HepG2 (cell line): ENCODE results near the gene CLEC10A. TPM values are rescaled to one million over a fixed set of nuclear protein-coding genes. Genes with fewer than 3 reads are reported as not detected.

ENCODE experiments used
- ATF7 ChIP-seq, 2 experiments: fragments of 450-650 bp in 1 of 2; sonication (generic) in 1 of 2; formaldehyde crosslinking in 1 of 2; IDR thresholded peaks; 2 replicates each; pipeline versions ENCODE4 v1.4.0 to v1.6.1; 2016 to 2020; ENCODE audit warnings: antibody characterized with exemption in 1 of 2, mild to moderate bottlenecking in 1 of 2, missing genetic modification reagents in 1 of 2
- FOXA3 ChIP-seq: IDR thresholded peaks from 2 replicates; pipeline ENCODE4 v1.6.1; 2016; ENCODE audit warnings: missing genetic modification reagents, missing compliant biosample characterization
- KDM2A ChIP-seq: sonication (generic); formaldehyde crosslinking; IDR thresholded peaks from 2 replicates; pipeline ENCODE4 v1.4.0; 2020; ENCODE audit warnings: low read depth, missing genetic modification reagents, borderline replicate concordance
- NCOA1 ChIP-seq: sonication (generic); formaldehyde crosslinking; IDR thresholded peaks from 2 replicates; pipeline ENCODE4 v1.9.0; 2021; ENCODE audit warnings: missing genetic modification reagents
- NFKB2 ChIP-seq: sonication (generic); formaldehyde crosslinking; IDR thresholded peaks from 2 replicates; pipeline ENCODE4 v1.4.0; 2020; ENCODE audit warnings: missing genetic modification reagents, borderline replicate concordance
- SMARCC2 ChIP-seq: fragments of 450-650 bp; IDR thresholded peaks from 2 replicates; pipeline ENCODE4 v1.6.1; 2017; ENCODE audit warnings: antibody characterized with exemption, mild to moderate bottlenecking
- SRSF4 ChIP-seq: fragments of 200-400 bp; formaldehyde crosslinking; IDR thresholded peaks from one replicate; pipeline ENCODE4 v1.6.1; 2018; ENCODE audit warnings: mild to moderate bottlenecking, low read depth, low read length, moderate library complexity; ENCODE audit not compliant: poor library complexity, severe bottlenecking
- TAF15 ChIP-seq: fragments of 200-400 bp; formaldehyde crosslinking; IDR thresholded peaks from one replicate; pipeline ENCODE4 v1.6.1; 2018; ENCODE audit warnings: mild to moderate bottlenecking, low read depth, low read length; ENCODE audit not compliant: poor library complexity, severe bottlenecking
- ZNF101 ChIP-seq: sonication (generic); formaldehyde crosslinking; IDR thresholded peaks from 2 replicates; pipeline ENCODE4 v1.4.0; 2020; ENCODE audit warnings: mild to moderate bottlenecking, low read depth, missing genetic modification reagents, borderline replicate concordance
- ZNF451 ChIP-seq: sonication (generic); formaldehyde crosslinking; IDR thresholded peaks from 2 replicates; pipeline ENCODE4 v1.5.0; 2020; ENCODE audit warnings: mild to moderate bottlenecking, missing genetic modification reagents
- ZNF496 ChIP-seq: sonication (generic); formaldehyde crosslinking; IDR thresholded peaks from 2 replicates; pipeline ENCODE4 v1.8.1; 2023; ENCODE audit warnings: mild to moderate bottlenecking, moderate library complexity, missing genetic modification reagents; ENCODE audit not compliant: insufficient replicate concordance
- ZNF569 ChIP-seq: sonication (generic); formaldehyde crosslinking; IDR thresholded peaks from 2 replicates; pipeline ENCODE4 v1.5.0; 2020; ENCODE audit warnings: mild to moderate bottlenecking, missing genetic modification reagents, moderate library complexity, borderline replicate concordance
- ZSCAN31 ChIP-seq: sonication (generic); formaldehyde crosslinking; IDR thresholded peaks from 2 replicates; pipeline ENCODE4 v1.5.0; 2020; ENCODE audit warnings: low read depth, mild to moderate bottlenecking, missing genetic modification reagents
- polyA plus RNA-seq, 8 experiments: library from polyadenylated mRNA; depleted of rRNA in 3 of 8; stranded (reverse) in 7 of 8; unstranded in 1 of 8; fragments of >200 nt; fragmentation: Illumina TruSeq in 4 of 8; extraction: Trizol in 4 of 8; gene quantifications; 2 replicates each; pipeline versions ENCODE4 v1.2.1 to v1.2.3, GENCODE V29; 2011 to 2016; ENCODE audit warnings: low read depth in 4 of 8, missing spikeins in 1 of 8, mixed read lengths in 1 of 8; ENCODE audit not compliant: insufficient read depth in 1 of 8
- total RNA-seq, 5 experiments: library from RNA; depleted of rRNA; stranded (reverse); fragments of >200 nt; fragmentation: Illumina TruSeq; extraction: Trizol; gene quantifications; 2 replicates each; pipeline ENCODE4 v1.2.3, GENCODE V29; 2016; ENCODE audit warnings: low read depth in 1 of 5
- TF ChIP-seq, protein P1 (sequence below): sonication (generic); formaldehyde crosslinking; IDR thresholded peaks from 2 replicates; pipeline ENCODE4 v1.5.1; 2020; ENCODE audit warnings: mild to moderate bottlenecking, missing genetic modification reagents, moderate library complexity
- TF ChIP-seq, protein P2 (sequence below): IDR thresholded peaks from 2 replicates; pipeline ENCODE4 v1.6.1; 2016; ENCODE audit warnings: low read depth, missing genetic modification reagents, missing compliant biosample characterization
- TF ChIP-seq, protein P3 (sequence below): sonication (generic); formaldehyde crosslinking; IDR thresholded peaks from 2 replicates; pipeline ENCODE4 v1.8.0; 2022; ENCODE audit warnings: missing genetic modification reagents, mild to moderate bottlenecking, borderline replicate concordance

Gene CLEC10A
- total and polyA plus RNA-seq, 2 of the 13 experiments (the other 11 are each of a cell fraction or from before 2014, with no cell fraction given) = 0.33 TPM; not detected in 1

DNA sequence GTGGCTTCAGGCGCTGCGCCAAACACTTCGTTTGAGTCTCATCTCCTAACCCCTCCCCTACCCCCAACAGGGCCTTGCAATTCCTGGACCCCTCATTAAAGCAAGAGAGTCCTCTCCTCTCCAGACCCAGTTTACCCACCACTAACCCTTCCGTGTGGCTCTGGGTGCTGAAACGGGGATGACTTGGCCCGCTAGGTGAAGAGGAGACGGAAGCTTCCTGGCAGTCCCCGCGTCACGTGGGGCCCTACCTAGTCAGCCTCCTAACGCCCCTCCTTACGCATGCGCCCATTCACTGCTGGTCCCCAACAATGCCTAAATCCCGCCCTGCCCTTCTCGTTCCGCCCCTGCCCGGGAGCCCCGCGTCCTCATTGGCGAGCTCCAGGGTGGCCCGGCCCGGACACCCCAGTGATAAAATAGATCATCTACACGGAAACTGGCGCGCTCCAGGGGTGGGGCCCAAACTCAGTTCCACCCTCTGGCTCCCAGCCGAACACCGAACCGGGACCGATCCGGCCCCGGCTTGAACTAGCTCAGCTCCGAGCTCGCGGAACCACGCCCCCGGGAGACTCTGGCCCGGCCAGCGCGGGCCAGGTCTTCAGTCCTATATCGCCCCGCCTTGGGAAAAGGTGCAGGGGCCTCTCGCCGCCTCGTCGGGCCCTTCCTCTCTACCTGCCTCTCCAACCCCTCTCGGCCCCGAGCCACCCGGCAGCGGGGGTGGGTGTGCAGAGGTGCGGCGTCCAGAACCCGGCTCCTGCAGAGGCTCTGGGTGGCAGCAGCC lies 44.3 kb downstream of the CLEC10A start, which contains the start of gene SLC16A13 (continued):
- TF ChIP-seq SRSF4 (no peak), NCOA1 (CRISPR knock-in tag) (no peak), NFKB2 (peak; percentile 42; the same call in 1 of the 2 replicates), KDM2A (CRISPR knock-in tag) (peak; percentile 66), TAF15 (no peak), SMARCC2 (no peak), FOXA3 (CRISPR knock-in tag) (peak; percentile 16; the same call in 1 of the 2 replicates), ZNF451 (CRISPR knock-in tag) (0 out of 2 replicates have a peak, but pooled peaks have one; percentile 53), ZNF101 (no peak), ATF7 (IDR thresholded peaks at IDR 0.05) (no peak), ATF7 (CRISPR knock-in tag; IDR thresholded peaks at IDR 0.05) (no peak), ZSCAN31 (CRISPR knock-in tag) (no peak), ZNF496 (no peak), ZNF569 (CRISPR knock-in tag) (no peak)
- TF ChIP-seq, protein P1, sequence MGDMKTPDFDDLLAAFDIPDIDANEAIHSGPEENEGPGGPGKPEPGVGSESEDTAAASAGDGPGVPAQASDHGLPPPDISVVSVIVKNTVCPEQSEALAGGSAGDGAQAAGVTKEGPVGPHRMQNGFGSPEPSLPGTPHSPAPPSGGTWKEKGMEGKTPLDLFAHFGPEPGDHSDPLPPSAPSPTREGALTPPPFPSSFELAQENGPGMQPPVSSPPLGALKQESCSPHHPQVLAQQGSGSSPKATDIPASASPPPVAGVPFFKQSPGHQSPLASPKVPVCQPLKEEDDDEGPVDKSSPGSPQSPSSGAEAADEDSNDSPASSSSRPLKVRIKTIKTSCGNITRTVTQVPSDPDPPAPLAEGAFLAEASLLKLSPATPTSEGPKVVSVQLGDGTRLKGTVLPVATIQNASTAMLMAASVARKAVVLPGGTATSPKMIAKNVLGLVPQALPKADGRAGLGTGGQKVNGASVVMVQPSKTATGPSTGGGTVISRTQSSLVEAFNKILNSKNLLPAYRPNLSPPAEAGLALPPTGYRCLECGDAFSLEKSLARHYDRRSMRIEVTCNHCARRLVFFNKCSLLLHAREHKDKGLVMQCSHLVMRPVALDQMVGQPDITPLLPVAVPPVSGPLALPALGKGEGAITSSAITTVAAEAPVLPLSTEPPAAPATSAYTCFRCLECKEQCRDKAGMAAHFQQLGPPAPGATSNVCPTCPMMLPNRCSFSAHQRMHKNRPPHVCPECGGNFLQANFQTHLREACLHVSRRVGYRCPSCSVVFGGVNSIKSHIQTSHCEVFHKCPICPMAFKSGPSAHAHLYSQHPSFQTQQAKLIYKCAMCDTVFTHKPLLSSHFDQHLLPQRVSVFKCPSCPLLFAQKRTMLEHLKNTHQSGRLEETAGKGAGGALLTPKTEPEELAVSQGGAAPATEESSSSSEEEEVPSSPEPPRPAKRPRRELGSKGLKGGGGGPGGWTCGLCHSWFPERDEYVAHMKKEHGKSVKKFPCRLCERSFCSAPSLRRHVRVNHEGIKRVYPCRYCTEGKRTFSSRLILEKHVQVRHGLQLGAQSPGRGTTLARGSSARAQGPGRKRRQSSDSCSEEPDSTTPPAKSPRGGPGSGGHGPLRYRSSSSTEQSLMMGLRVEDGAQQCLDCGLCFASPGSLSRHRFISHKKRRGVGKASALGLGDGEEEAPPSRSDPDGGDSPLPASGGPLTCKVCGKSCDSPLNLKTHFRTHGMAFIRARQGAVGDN = peak; percentile 79
- TF ChIP-seq, protein P2, sequence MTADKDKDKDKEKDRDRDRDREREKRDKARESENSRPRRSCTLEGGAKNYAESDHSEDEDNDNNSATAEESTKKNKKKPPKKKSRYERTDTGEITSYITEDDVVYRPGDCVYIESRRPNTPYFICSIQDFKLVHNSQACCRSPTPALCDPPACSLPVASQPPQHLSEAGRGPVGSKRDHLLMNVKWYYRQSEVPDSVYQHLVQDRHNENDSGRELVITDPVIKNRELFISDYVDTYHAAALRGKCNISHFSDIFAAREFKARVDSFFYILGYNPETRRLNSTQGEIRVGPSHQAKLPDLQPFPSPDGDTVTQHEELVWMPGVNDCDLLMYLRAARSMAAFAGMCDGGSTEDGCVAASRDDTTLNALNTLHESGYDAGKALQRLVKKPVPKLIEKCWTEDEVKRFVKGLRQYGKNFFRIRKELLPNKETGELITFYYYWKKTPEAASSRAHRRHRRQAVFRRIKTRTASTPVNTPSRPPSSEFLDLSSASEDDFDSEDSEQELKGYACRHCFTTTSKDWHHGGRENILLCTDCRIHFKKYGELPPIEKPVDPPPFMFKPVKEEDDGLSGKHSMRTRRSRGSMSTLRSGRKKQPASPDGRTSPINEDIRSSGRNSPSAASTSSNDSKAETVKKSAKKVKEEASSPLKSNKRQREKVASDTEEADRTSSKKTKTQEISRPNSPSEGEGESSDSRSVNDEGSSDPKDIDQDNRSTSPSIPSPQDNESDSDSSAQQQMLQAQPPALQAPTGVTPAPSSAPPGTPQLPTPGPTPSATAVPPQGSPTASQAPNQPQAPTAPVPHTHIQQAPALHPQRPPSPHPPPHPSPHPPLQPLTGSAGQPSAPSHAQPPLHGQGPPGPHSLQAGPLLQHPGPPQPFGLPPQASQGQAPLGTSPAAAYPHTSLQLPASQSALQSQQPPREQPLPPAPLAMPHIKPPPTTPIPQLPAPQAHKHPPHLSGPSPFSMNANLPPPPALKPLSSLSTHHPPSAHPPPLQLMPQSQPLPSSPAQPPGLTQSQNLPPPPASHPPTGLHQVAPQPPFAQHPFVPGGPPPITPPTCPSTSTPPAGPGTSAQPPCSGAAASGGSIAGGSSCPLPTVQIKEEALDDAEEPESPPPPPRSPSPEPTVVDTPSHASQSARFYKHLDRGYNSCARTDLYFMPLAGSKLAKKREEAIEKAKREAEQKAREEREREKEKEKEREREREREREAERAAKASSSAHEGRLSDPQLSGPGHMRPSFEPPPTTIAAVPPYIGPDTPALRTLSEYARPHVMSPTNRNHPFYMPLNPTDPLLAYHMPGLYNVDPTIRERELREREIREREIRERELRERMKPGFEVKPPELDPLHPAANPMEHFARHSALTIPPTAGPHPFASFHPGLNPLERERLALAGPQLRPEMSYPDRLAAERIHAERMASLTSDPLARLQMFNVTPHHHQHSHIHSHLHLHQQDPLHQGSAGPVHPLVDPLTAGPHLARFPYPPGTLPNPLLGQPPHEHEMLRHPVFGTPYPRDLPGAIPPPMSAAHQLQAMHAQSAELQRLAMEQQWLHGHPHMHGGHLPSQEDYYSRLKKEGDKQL (CRISPR knock-in tag) = no peak
- TF ChIP-seq, protein P3, sequence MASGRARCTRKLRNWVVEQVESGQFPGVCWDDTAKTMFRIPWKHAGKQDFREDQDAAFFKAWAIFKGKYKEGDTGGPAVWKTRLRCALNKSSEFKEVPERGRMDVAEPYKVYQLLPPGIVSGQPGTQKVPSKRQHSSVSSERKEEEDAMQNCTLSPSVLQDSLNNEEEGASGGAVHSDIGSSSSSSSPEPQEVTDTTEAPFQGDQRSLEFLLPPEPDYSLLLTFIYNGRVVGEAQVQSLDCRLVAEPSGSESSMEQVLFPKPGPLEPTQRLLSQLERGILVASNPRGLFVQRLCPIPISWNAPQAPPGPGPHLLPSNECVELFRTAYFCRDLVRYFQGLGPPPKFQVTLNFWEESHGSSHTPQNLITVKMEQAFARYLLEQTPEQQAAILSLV = peak; percentile 46; the same call in 1 of the 2 replicates
